H1 (cell line): ENCODE results near the gene SLC17A5. TPM values are rescaled to one million over a fixed set of nuclear protein-coding genes. Genes with fewer than 3 reads are reported as not detected.

ENCODE experiments used
- CTCF ChIA-PET: fragments of 300-600 bp; sonication (Branson Sonifier 250); formaldehyde crosslinking; loops from one replicate; lab custom pipeline; 2021; ENCODE audit not compliant: partially characterized antibody; lab: Charles Lee
- POLR2A ChIA-PET: fragments of 300-600 bp; sonication (Branson Sonifier 250); formaldehyde crosslinking; loops from one replicate; lab custom pipeline; 2021; ENCODE audit warnings: inconsistent platforms; ENCODE audit not compliant: partially characterized antibody; lab: Charles Lee
- DNase-seq, 2 experiments: peaks; one replicate each; pipeline versions ENCODE4 v3.0.0 to v3.0.0-alpha.2; 2010 to 2022; ENCODE audit warnings: low spot score in 2 of 2, low read depth in 1 of 2, mixed read lengths in 1 of 2
- FAIRE-seq: peaks from 2 replicates; lab custom pipeline; 2011; peaks lifted over from hg19 to GRCh38; lab: Jason Lieb, UNC
- H2AFZ ChIP-seq: 2 replicates; pipeline ENCODE4 v1.8.1; 2012; ENCODE audit warnings: low read length, inconsistent platforms
- H2AK5ac ChIP-seq: 2 replicates; pipeline ENCODE4 v1.6.1; 2013; ENCODE audit warnings: low read depth, low read length
- H2BK120ac ChIP-seq: replicated peaks from 2 replicates; pipeline ENCODE3; 2013; ENCODE audit warnings: low read depth, low read length, inconsistent platforms
- H2BK12ac ChIP-seq: 2 replicates; pipeline ENCODE4 v1.6.1; 2013; ENCODE audit warnings: low read depth, low read length
- H2BK15ac ChIP-seq: 2 replicates; pipeline ENCODE4 v1.6.1; 2013; ENCODE audit warnings: low read length
- H2BK20ac ChIP-seq: 2 replicates; pipeline ENCODE4 v1.6.1; 2013; ENCODE audit warnings: low read length
- H2BK5ac ChIP-seq: 2 replicates; pipeline ENCODE4 v1.6.1; 2013; ENCODE audit warnings: low read depth, low read length
- H3K14ac ChIP-seq: 2 replicates; pipeline ENCODE4 v1.6.1; 2013; ENCODE audit warnings: inconsistent platforms; ENCODE audit not compliant: insufficient read length
- H3K18ac ChIP-seq: 2 replicates; pipeline ENCODE4 v1.6.1; 2013; ENCODE audit warnings: low read length; ENCODE audit errors: extremely low read depth
- H3K23ac ChIP-seq: 2 replicates; pipeline ENCODE4 v1.6.1; 2013; ENCODE audit warnings: inconsistent platforms; ENCODE audit not compliant: insufficient read length
- H3K23me2 ChIP-seq: 2 replicates; pipeline ENCODE4 v1.6.1; 2013; ENCODE audit warnings: low read depth, low read length
- H3K27ac ChIP-seq: 2 replicates; pipeline ENCODE4 v1.6.1; 2011; ENCODE audit warnings: low read depth, low read length, inconsistent platforms
- H3K27me3 ChIP-seq, 4 experiments: replicated peaks in 1 of 4; 1 replicate in 1 of 4; 2 replicates in 3 of 4; pipeline versions ENCODE4 v1.6.1 to v1.8.1; 2011 to 2013; ENCODE audit warnings: low read length in 3 of 4, mild to moderate bottlenecking in 3 of 4, inconsistent platforms in 2 of 4, mixed read lengths in 2 of 4, moderate library complexity in 1 of 4; ENCODE audit not compliant: control insufficient read depth in 3 of 4, insufficient read depth in 3 of 4; ENCODE audit errors: extremely low read depth in 1 of 4
- H3K36me3 ChIP-seq, 4 experiments: 2 replicates each; pipeline versions ENCODE4 v1.6.1 to v1.8.1; 2011 to 2013; ENCODE audit warnings: mild to moderate bottlenecking in 4 of 4, low read length in 3 of 4, moderate library complexity in 2 of 4, control low read depth in 1 of 4, inconsistent platforms in 1 of 4; ENCODE audit not compliant: insufficient read depth in 4 of 4, control insufficient read depth in 2 of 4
- H3K4ac ChIP-seq: replicated peaks from 2 replicates; pipeline ENCODE3; 2013; ENCODE audit warnings: low read length, low read depth, mixed read lengths, inconsistent platforms; ENCODE audit not compliant: insufficient read length
- H3K4me1 ChIP-seq, 4 experiments: replicated peaks in 1 of 4; 1 replicate in 1 of 4; 2 replicates in 3 of 4; pipeline versions ENCODE4 v1.6.1 to v1.8.1; 2011 to 2013; ENCODE audit warnings: low read length in 3 of 4, inconsistent platforms in 2 of 4, mixed read lengths in 1 of 4; ENCODE audit not compliant: insufficient read depth in 4 of 4, control insufficient read depth in 3 of 4
- H3K4me2 ChIP-seq, 2 experiments: 2 replicates each; pipeline versions ENCODE4 v1.6.1 to v1.8.1; 2011 to 2013; ENCODE audit warnings: low read depth in 2 of 2, low read length in 2 of 2, control low read depth in 1 of 2, inconsistent platforms in 1 of 2, mild to moderate bottlenecking in 1 of 2; ENCODE audit not compliant: insufficient read depth in 1 of 2
- H3K4me3 ChIP-seq, 4 experiments: fragments of 200-600, 300-600 bp in 1 of 4; sonication (generic), shearing (Covaris generic), sonication (Bioruptor Twin) in 1 of 4; 2 replicates each; pipeline versions ENCODE4 v1.5.1 to v1.8.1; 2011 to 2016; ENCODE audit warnings: low read length in 4 of 4, low read depth in 3 of 4, control low read depth in 2 of 4, inconsistent platforms in 2 of 4, mild to moderate bottlenecking in 2 of 4, mixed read lengths in 1 of 4, moderate library complexity in 1 of 4; ENCODE audit not compliant: insufficient read depth in 2 of 4; ENCODE audit errors: extremely low read depth in 1 of 4
- H3K56ac ChIP-seq: replicated peaks from 2 replicates; pipeline ENCODE3; 2013; ENCODE audit warnings: low read depth, mild to moderate bottlenecking, mixed read lengths, low read length, inconsistent platforms; ENCODE audit not compliant: insufficient read length
- H3K79me1 ChIP-seq: 2 replicates; pipeline ENCODE4 v1.6.1; 2013; ENCODE audit warnings: low read depth, low read length, control low read depth
- H3K79me2 ChIP-seq, 2 experiments: 2 replicates each; pipeline versions ENCODE4 v1.6.1 to v1.8.1; 2012 to 2013; ENCODE audit warnings: low read length in 2 of 2, mild to moderate bottlenecking in 2 of 2, inconsistent platforms in 1 of 2; ENCODE audit not compliant: insufficient read depth in 2 of 2, control insufficient read depth in 1 of 2
- H3K9ac ChIP-seq, 4 experiments: replicated peaks in 1 of 4; 1 replicate in 1 of 4; 2 replicates in 3 of 4; pipeline versions ENCODE4 v1.6.1 to v1.8.1; 2011 to 2013; ENCODE audit warnings: low read depth in 3 of 4, low read length in 3 of 4, control low read depth in 2 of 4, mild to moderate bottlenecking in 2 of 4, moderate library complexity in 2 of 4, inconsistent platforms in 1 of 4; ENCODE audit errors: extremely low read depth in 1 of 4
- H3K9me3 ChIP-seq, 2 experiments: 2 replicates each; pipeline versions ENCODE4 v1.6.1 to v1.8.1; 2012 to 2013; ENCODE audit warnings: mild to moderate bottlenecking in 2 of 2, moderate library complexity in 2 of 2, control low read depth in 1 of 2, inconsistent platforms in 1 of 2, low read depth in 1 of 2, low read length in 1 of 2, mixed read lengths in 1 of 2; ENCODE audit not compliant: insufficient read depth in 2 of 2
- H4K20me1 ChIP-seq, 2 experiments: replicated peaks in 1 of 2; 2 replicates each; pipeline versions ENCODE3 to v1.8.1; 2011 to 2013; ENCODE audit warnings: inconsistent platforms in 2 of 2, low read length in 2 of 2, mild to moderate bottlenecking in 1 of 2; ENCODE audit not compliant: insufficient read depth in 2 of 2, control insufficient read depth in 1 of 2
- H4K5ac ChIP-seq: 2 replicates; pipeline ENCODE4 v1.6.1; 2013; ENCODE audit warnings: low read length, low read depth, mixed read lengths, inconsistent platforms; ENCODE audit not compliant: insufficient read length
- H4K8ac ChIP-seq: 2 replicates; pipeline ENCODE4 v1.8.0; 2013; ENCODE audit warnings: mild to moderate bottlenecking, moderate library complexity, low read length, inconsistent platforms; ENCODE audit not compliant: insufficient read depth; ENCODE audit errors: extremely low read depth
- H4K91ac ChIP-seq: replicated peaks from 2 replicates; pipeline ENCODE3; 2013; ENCODE audit warnings: low read length, mixed read lengths, inconsistent platforms; ENCODE audit not compliant: insufficient read length
- GTF2F1 ChIP-seq: IDR thresholded peaks from 2 replicates; pipeline ENCODE4 v1.6.1; 2012; ENCODE audit warnings: low read depth, low read length, improper control_type of control experiment, borderline replicate concordance
- SAP30 ChIP-seq: fragments of 300-600 bp; sonication (generic); IDR thresholded peaks from 2 replicates; pipeline ENCODE4 v1.7.1; 2012; ENCODE audit warnings: low read length, moderate library complexity, mild to moderate bottlenecking, inconsistent platforms; ENCODE audit not compliant: insufficient read depth, insufficient replicate concordance
- WGBS, 2 experiments: shearing (Covaris generic) in 1 of 2; methylation state at CpG; one replicate each; pipeline versions ENCODE4 v1.1.6 to v1.1.7; 2013 to 2015; ENCODE audit warnings: low lambda C conversion rate in 2 of 2, mixed read lengths in 2 of 2, inconsistent platforms in 1 of 2, low coverage in 1 of 2, missing lambda C conversion rate in 1 of 2; ENCODE audit not compliant: insufficient replicate concordance in 2 of 2, insufficient coverage in 1 of 2, insufficient read length in 1 of 2; ENCODE audit errors: extremely low coverage in 1 of 2, missing lambda C conversion rate in 1 of 2; 5-methylcytosine and 5-hydroxymethylcytosine counted together
- polyA plus RNA-seq, 7 experiments: library from polyadenylated mRNA; depleted of rRNA in 3 of 7; stranded (reverse) in 5 of 7; unstranded in 2 of 7; fragments of >200 nt in 5 of 7; fragments of 200-250 nt in 2 of 7; gene quantifications; 1 replicate in 5 of 7; 2 replicates in 1 of 7; 4 replicates in 1 of 7; pipeline versions ENCODE4 v1.2.1 to v1.2.3, GENCODE V29; 2011 to 2013; ENCODE audit warnings: missing spikeins in 2 of 7, mixed read lengths in 2 of 7
- total RNA-seq: library from RNA; stranded (reverse); fragmentation: NEBNext Ultra II Directional; extraction: Animal tissue kit (Norgen Biotek cat#: 25700); gene quantifications from 2 replicates; pipeline ENCODE4 v1.2.1, GENCODE V29; 2021

Gene SLC17A5
- total and polyA plus RNA-seq, 2 of the 8 experiments (the other 6 are each of a cell fraction or from before 2014, with no cell fraction given): 11.0 to 11.9 TPM

- H2BK5ac ChIP-seq: peak overlapping the region; percentile 98
- H3K23me2 ChIP-seq: no peaks in the 10 kb centered on the region; the same call in 1 of the 2 replicates
- ChIA-PET POLR2A (interaction anchor here (0.9 to 45.0 kb wide), 9 partner anchors 11 to 119 kb away, joined by 3 to 1482 read pairs (median 5); partner anchors contain the start of genes EEF1A1, MTO1 and SLC17A5), CTCF (interaction anchor here (0.5 to 2.0 kb wide), 10 partner anchors 8 to 81 kb away, joined by 3 to 14 read pairs (median 6); partner anchors contain the start of gene EEF1A1)
- H2BK12ac ChIP-seq: peak overlapping the region; percentile 77; the same call in 1 of the 2 replicates
- no peak overlapping the region; a peak in 1 of 8 replicates for H3K4me3 ChIP-seq
- H3K36me3 ChIP-seq: no peaks in the 10 kb centered on the region
- H2AFZ ChIP-seq: no peak overlapping the region
- no peak overlapping the region for H3K4ac ChIP-seq
- H3K4me1 ChIP-seq: peaks cover 23 to 37% (median 26%) of the 10 kb centered on the region in 4 experiments
- H3K18ac ChIP-seq: peak overlapping the region; percentile 84
- 62% methylated on average over 2 of the region's 2 CpGs; no CpG with 5 or more reads in 1 of the 2 experiments for WGBS, 2 experiments
- H3K27me3 ChIP-seq: no peaks in the 10 kb centered on the region
- H2BK120ac ChIP-seq: peak overlapping the region; percentile 100
- TF ChIP-seq SAP30 (no peak), GTF2F1 (no peak)
- TF ChIP-seq, all 59 proteins: peak for 0
- no peaks in the 10 kb centered on the region for H3K9me3 ChIP-seq
- DNase-seq (no peak), FAIRE-seq (no peak)
- no peak overlapping the region for H3K56ac ChIP-seq
- H3K4me2 ChIP-seq: peak overlapping the region in 1 of 2 experiments; percentile 72; a peak in 1 of 4 replicates
- no peak overlapping the region for H3K23ac ChIP-seq
- H3K27ac ChIP-seq: peak overlapping the region; percentile 97
- no peak overlapping the region for H3K14ac ChIP-seq
- no peaks in the 10 kb centered on the region for H4K20me1 ChIP-seq
- no peak overlapping the region; the same call in 1 of the 2 replicates for H2BK20ac ChIP-seq
- H3K79me2 ChIP-seq: no peaks in the 10 kb centered on the region
- peak overlapping the region; percentile 100 for H4K91ac ChIP-seq
- H2AK5ac ChIP-seq: peak overlapping the region; percentile 97; the same call in 1 of the 2 replicates
- H4K5ac ChIP-seq: peak overlapping the region; percentile 79
- no peak overlapping the region for H2BK15ac ChIP-seq
- no peaks in the 10 kb centered on the region for H3K79me1 ChIP-seq
- no peak overlapping the region for H3K9ac ChIP-seq
- no peak overlapping the region for H4K8ac ChIP-seq
These were observed 72.5 kb downstream of the SLC17A5 start for GRCh38 chr6:73581293-73581692.
